HG02943 (cell line): Measurements from ENCODE around the gene NPTXR.

Experiments
- ATAC-seq: cut with Tn5 transposase; IDR thresholded peaks from one replicate; pipeline ENCODE4 v1.9.1; 2021; ENCODE audit warnings: mild to moderate bottlenecking, low read depth, moderate library complexity; ENCODE audit not compliant: unreplicated experiment

The NPTXR gene

DNA sequence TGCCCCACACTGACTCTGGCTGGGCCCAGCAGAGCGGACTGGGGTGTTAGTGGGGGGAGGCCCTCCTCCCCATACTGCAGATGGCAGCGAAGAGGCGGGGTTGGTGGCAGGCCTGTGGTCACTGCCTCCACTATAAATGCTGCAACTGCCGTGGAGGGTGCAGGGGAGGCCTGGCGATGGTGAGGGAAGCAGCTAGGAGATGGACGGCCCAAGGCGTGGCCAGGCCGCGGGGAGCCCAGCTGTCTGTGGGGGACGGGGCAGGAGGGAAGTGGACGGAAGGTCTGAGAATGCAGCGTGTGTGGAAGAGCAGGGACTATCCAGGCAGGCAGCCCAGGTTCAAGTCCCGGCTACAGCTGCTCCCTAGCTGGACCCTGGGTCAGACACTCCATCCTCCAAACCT lies 68.2 kb downstream of the NPTXR start:
- ATAC-seq: no peak

DNA sequence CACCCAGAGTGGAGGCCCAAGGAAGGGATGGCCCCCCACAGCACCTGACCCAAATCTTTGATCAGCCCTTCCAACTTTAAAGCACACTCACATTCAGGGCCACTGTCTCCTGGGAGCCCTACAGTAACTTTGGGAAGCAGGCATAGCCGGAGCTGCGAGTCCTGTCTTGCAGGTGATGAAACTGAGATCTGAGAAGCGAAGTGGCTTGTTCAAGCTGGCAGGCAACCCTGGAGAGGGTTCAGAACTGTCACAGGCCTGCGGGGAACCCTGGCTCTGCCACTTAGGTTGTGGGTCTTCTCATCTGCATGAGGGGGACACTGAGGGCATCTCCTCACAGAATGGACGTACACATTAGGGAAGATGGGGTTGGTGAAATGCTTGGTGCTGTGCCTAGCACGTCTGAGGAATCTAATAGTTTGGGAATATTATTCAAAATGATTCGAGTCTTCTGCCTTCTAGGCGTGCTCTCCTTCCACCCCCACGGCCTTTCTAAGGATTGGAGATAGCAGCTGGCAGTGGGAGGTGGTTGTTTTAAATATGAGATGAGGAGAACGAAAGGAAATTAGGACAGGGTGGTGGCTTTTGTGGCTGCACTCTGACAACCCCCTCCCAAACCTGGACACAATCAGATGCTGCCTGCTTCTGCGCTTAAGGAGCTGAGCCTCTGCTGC lies 69.2 kb downstream of the NPTXR start:
- no peak for ATAC-seq

DNA sequence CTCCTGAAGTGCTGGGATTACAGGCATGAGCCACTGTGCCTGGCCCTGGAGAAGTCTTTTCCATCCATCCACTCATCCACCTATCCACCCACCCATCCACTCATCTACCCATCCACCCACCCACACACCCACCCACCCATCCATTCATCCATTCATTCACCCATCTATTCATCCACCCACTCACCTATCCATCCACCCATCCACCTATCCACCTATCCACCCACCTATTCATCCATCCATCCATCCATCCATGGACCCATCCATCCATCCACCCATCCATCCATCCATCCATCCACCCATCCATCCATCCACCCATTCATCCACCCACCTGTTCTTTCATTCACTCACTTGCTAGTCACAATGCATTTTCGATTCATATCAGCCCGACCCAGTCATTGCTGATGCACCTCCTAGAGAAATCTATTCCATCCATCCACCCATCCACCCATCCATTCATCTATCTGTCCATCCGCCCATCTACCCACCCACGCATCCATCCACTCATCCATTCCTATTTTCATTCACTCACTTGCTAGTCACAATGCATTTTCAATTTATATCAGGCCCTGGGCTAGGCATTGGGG lies 70.4 kb downstream of the NPTXR start:
- no peak for ATAC-seq

DNA sequence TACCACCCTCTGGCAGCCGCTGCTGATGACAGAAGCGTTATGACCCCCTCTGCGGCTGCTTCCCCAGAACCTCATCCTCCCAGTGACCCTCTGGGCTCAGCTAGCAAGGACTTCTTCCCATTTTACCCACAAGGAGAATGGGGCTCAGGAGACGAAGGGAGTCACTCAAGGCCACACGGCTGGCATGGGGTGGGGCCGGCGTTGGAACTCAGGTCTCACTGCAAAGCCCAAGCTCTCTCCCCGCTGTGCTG lies 71.3 kb downstream of the NPTXR start:
- no peak for ATAC-seq

DNA sequence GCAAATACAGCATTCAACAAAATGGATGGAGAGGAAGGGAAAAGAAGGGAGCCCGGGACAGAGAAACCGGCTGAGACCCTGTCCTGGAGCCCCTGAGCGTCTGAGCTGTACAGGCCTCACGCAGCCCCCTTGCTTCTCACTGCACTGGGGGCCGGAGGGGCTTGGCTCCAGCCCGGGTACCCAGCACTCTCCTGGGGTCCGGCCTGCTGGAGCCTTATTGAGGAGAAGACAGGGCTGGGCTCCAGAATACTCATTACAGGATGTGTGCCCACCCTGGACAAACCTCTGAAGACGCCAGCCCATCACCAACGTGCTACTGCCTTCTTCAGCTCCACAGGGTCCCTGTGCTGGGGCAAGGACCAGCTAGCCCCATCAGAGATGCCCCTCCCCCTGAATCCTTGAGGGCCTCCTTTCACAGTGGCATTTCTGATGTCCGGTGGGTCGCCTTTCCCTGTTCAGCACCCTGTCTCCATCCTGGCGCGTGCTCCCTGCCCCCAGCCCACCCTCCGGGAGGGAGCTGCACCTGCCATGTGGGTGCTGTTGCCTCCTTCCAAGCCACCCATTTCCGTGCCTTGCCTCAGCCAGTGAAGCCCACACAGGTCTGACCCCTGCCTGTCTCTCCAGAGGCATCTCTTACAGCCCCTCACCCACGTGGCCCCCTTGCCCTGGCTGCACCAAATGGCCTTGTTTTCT lies 73.4 kb downstream of the NPTXR start:
- ATAC-seq: no peak
